C4-2B (cell line): ENCODE results near the gene WDTC1.

ENCODE experiments used
- ZFX ChIP-seq: fragments of 450-650 bp; IDR thresholded peaks from 2 replicates; pipeline ENCODE4 v1.6.1; 2017
- TF ChIP-seq, protein P1 (sequence below): fragments of 450-650 bp; conservative IDR thresholded peaks from 2 replicates; pipeline ENCODE4 v1.5.1; 2017; ENCODE audit warnings: mild to moderate bottlenecking

GRCh38 chr1:27225621-27226020 lies 8.8 kb upstream of the WDTC1 start:
- TF ChIP-seq, protein P1, sequence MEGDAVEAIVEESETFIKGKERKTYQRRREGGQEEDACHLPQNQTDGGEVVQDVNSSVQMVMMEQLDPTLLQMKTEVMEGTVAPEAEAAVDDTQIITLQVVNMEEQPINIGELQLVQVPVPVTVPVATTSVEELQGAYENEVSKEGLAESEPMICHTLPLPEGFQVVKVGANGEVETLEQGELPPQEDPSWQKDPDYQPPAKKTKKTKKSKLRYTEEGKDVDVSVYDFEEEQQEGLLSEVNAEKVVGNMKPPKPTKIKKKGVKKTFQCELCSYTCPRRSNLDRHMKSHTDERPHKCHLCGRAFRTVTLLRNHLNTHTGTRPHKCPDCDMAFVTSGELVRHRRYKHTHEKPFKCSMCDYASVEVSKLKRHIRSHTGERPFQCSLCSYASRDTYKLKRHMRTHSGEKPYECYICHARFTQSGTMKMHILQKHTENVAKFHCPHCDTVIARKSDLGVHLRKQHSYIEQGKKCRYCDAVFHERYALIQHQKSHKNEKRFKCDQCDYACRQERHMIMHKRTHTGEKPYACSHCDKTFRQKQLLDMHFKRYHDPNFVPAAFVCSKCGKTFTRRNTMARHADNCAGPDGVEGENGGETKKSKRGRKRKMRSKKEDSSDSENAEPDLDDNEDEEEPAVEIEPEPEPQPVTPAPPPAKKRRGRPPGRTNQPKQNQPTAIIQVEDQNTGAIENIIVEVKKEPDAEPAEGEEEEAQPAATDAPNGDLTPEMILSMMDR: no peak
- no peak for TF ChIP-seq ZFX
